PC-3 (cell line): ENCODE data around the gene NEDD4.

Experiments
- EZH2 ChIP-seq: fragments of 300-600 bp; sonication (generic); IDR thresholded peaks from one replicate; pipeline ENCODE4 v1.6.1; 2017; ENCODE audit warnings: antibody characterized with exemption, mild to moderate bottlenecking, low read length; ENCODE audit not compliant: unreplicated experiment
- EZH2phosphoT487 ChIP-seq: fragments of 300-600 bp; sonication (generic); IDR thresholded peaks from 2 replicates; pipeline ENCODE4 v1.6.1; 2018; ENCODE audit warnings: mild to moderate bottlenecking, antibody characterized with exemption, low read length, borderline replicate concordance
- TF ChIP-seq, protein P1 (sequence below): fragments of 300-600 bp; sonication (generic); conservative IDR thresholded peaks from 2 replicates; pipeline ENCODE4 v1.5.1; 2017; ENCODE audit warnings: antibody characterized with exemption, low read depth, mild to moderate bottlenecking, low read length

GRCh38 chr15:55868707-55869106 lies 124.7 kb downstream of the NEDD4 start:
- TF ChIP-seq, protein P1, sequence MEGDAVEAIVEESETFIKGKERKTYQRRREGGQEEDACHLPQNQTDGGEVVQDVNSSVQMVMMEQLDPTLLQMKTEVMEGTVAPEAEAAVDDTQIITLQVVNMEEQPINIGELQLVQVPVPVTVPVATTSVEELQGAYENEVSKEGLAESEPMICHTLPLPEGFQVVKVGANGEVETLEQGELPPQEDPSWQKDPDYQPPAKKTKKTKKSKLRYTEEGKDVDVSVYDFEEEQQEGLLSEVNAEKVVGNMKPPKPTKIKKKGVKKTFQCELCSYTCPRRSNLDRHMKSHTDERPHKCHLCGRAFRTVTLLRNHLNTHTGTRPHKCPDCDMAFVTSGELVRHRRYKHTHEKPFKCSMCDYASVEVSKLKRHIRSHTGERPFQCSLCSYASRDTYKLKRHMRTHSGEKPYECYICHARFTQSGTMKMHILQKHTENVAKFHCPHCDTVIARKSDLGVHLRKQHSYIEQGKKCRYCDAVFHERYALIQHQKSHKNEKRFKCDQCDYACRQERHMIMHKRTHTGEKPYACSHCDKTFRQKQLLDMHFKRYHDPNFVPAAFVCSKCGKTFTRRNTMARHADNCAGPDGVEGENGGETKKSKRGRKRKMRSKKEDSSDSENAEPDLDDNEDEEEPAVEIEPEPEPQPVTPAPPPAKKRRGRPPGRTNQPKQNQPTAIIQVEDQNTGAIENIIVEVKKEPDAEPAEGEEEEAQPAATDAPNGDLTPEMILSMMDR, result no peak
- no peak for TF ChIP-seq EZH2
- TF ChIP-seq EZH2phosphoT487, result no peak
